Neural cell (in vitro differentiated cells): Measurements from ENCODE around the gene RCC1.

Experiments used
- CTCF ChIP-seq: fragments of 450-650 bp; IDR thresholded peaks from 2 replicates; pipeline ENCODE4 v1.5.1; 2014; ENCODE audit warnings: antibody characterized with exemption, mild to moderate bottlenecking, moderate library complexity; ENCODE audit not compliant: poor library complexity, severe bottlenecking
- EZH2 ChIP-seq: fragments of 200-600, 300-800 bp; shearing (Covaris generic), sonication (generic); IDR thresholded peaks from 2 replicates; pipeline ENCODE4 v1.6.1; 2014; ENCODE audit warnings: antibody characterized with exemption, low read length, borderline replicate concordance, mild to moderate bottlenecking; ENCODE audit not compliant: insufficient read depth, poor library complexity, severe bottlenecking
- POLR2AphosphoS5 ChIP-seq: IDR thresholded peaks from 2 replicates; pipeline ENCODE4 v1.6.1; 2012
- REST ChIP-seq: IDR thresholded peaks from 2 replicates; pipeline ENCODE4 v1.6.1; 2012; ENCODE audit warnings: borderline replicate concordance
- TAF1 ChIP-seq: IDR thresholded peaks from 2 replicates; pipeline ENCODE4 v1.6.1; 2012; ENCODE audit warnings: low read depth

GRCh38 chr1:28517649-28517999 is 11.8 kb downstream of the RCC1 start:
- no peak for TF ChIP-seq CTCF
- no peak for TF ChIP-seq REST
- TF ChIP-seq EZH2: no peak
- no peak for TF ChIP-seq TAF1
- TF ChIP-seq POLR2AphosphoS5: no peak
